HG03196 (cell line): Measurements from ENCODE around the gene LPP.

Experiments
- ATAC-seq: cut with Tn5 transposase; IDR thresholded peaks from one replicate; pipeline ENCODE4 v1.9.1; 2021; ENCODE audit not compliant: unreplicated experiment

The LPP gene

GRCh38 chr3:188135271-188135670 lies 18.7 kb upstream of the LPP start:
- no peak for ATAC-seq

- no peak for ATAC-seq
These were observed 16.9 kb upstream of the LPP start for GRCh38 chr3:188137051-188137450.

- peak; percentile 67 for ATAC-seq
These were observed 14.5 kb upstream of the LPP start for GRCh38 chr3:188139466-188139865.

GRCh38 chr3:188146219-188146618 lies 7.7 kb upstream of the LPP start:
- no peak for ATAC-seq

GRCh38 chr3:188147782-188148181 lies 6.2 kb upstream of the LPP start:
- ATAC-seq = no peak

- ATAC-seq = no peak
These were observed 5.6 kb upstream of the LPP start for GRCh38 chr3:188148318-188148717.

GRCh38 chr3:188149587-188149986 lies 4.4 kb upstream of the LPP start:
- ATAC-seq = no peak

GRCh38 chr3:188150982-188151381 lies 3.0 kb upstream of the LPP start:
- ATAC-seq = no peak

GRCh38 chr3:188151438-188151837 lies 2.5 kb upstream of the LPP start:
- no peak for ATAC-seq

GRCh38 chr3:188152660-188153436 lies 1.1 kb upstream of the LPP start:
- no peak for ATAC-seq

- no peak for ATAC-seq
These were observed 432 bp upstream of the LPP start for GRCh38 chr3:188153437-188154013.

- ATAC-seq = no peak
These were observed 1.0 kb downstream of the LPP start for GRCh38 chr3:188154809-188155574.

GRCh38 chr3:188156056-188156455 lies 2.1 kb downstream of the LPP start:
- no peak for ATAC-seq

- no peak for ATAC-seq
These were observed 3.5 kb downstream of the LPP start for GRCh38 chr3:188157407-188157806.

- no peak for ATAC-seq
These were observed 4.0 kb downstream of the LPP start for GRCh38 chr3:188157971-188158370.

GRCh38 chr3:188158731-188159310 lies 4.9 kb downstream of the LPP start:
- ATAC-seq = no peak

GRCh38 chr3:188160751-188161150 lies 6.8 kb downstream of the LPP start:
- ATAC-seq = no peak

GRCh38 chr3:188164248-188164687 lies 10.3 kb downstream of the LPP start:
- no peak for ATAC-seq

GRCh38 chr3:188165596-188165995 lies 11.6 kb downstream of the LPP start:
- ATAC-seq = no peak

- ATAC-seq = no peak
These were observed 12.5 kb downstream of the LPP start for GRCh38 chr3:188166441-188166840.

- no peak for ATAC-seq
These were observed 14.2 kb downstream of the LPP start for GRCh38 chr3:188168186-188168585.

GRCh38 chr3:188168648-188169047 lies 14.7 kb downstream of the LPP start:
- no peak for ATAC-seq
